NCI-H345 treated with DMSO at 0.1 percent for 48 hours (cell line): ENCODE results near the gene SNX27.
A peak's percentile ranks its signal among the peaks of the same experiment; 100 is the strongest.

Experiments used
- DNase-seq: peaks from one replicate; lab custom pipeline; 2025; ENCODE audit not compliant: unreplicated experiment; lab: John Stamatoyannopoulos, UW

The SNX27 gene

GRCh38 chr1:151702936-151703335, 91.1 kb downstream of the SNX27 start:
- DNase-seq, result no peak

DNA sequence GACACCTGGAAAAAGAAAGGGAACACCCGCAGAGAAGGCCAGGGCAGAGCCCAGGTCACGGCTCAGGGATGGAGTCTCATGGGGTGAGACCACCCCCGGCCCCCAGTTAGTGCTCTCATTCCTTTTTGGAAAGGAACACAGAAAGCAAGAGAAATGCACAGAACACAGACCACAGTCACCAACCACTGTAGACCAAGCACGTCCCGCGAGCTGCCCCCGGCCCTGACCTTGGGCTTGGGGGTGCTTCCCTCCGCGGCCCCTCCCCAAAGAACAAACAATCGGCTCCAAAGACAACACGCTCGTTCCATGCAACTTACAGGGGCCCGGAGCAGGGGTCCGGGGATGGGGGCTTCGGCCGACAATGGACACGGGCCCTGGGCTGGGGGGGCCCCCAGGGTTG, 92.0 kb downstream of the SNX27 start:
- DNase-seq, result no peak

DNA sequence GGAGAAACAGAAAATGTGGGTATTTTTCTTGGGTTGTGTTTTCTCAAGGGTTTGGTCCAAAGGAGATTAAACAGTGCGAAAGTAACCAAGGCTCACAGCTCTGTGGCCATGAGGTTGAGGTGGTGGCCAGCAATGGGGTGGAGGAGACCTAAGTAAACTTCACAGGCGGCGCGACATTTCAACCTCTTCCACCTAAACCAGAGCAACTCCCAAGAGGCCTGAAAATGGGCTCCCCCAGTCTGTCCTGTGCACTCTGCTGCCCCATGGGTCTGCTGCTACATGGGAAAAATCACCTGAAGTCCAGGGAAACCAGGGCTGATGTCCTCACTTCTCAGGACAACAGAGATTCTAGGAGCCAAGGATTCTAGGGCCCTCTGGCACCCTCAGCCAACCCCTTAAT, 92.4 kb downstream of the SNX27 start:
- no peak for DNase-seq

DNA sequence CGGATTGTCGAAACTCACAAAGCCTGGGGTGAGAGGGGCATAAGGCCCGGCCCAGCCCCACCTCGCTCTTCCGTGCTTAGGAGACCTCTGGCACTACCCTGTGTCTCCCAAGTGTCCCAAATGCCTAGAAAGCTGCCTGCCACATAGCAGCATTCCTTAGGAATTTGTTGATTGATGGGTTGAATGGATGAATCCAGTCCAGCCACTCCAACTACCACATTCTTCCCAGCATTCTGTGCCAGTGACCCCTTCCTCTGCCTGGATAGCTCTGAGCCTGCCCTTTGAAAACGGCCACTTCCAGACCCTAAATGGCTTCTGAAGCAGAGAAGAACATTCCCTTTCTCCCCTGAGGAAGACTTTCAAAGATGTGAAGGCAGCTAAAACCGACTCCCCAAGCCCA, 93.3 kb downstream of the SNX27 start:
- no peak for DNase-seq

DNA sequence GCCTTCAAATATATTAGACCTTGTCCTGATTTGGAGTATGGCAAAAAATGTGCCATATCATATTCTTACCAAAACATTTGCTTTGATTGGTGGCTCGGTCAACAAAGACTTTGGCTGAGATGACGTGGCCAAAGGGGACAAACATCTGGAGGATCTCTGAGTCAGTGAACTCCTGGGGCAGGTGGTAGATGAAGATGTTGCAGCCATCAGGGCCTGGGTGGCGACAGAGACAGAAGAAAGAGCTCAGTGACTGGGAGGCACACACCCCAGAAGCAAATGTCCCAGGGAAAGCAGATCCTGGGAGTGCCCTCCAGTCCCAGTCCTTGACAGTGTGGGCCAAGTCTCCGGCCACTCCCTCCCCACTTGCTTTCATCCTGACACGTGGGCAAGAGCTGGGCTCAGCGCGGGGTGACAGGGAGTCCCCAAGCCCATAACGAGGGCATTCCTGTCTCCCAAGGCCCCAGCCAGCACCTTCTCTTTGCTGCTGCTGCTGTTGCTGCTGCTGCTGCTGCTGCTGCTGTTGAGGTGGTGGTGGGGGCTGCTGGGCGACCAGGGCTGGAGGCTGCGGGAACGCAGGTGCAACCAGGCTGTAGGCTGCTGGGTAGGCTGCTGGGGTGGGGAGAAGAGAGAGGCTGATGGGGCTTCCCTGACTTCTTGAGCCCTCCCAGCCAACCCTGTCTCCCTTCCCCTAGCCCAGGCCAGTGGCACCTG, 94.1 kb downstream of the SNX27 start:
- no peak for DNase-seq

- DNase-seq, result no peak
Measured at GRCh38 chr1:151706464-151707415, 94.9 kb downstream of the SNX27 start.

DNA sequence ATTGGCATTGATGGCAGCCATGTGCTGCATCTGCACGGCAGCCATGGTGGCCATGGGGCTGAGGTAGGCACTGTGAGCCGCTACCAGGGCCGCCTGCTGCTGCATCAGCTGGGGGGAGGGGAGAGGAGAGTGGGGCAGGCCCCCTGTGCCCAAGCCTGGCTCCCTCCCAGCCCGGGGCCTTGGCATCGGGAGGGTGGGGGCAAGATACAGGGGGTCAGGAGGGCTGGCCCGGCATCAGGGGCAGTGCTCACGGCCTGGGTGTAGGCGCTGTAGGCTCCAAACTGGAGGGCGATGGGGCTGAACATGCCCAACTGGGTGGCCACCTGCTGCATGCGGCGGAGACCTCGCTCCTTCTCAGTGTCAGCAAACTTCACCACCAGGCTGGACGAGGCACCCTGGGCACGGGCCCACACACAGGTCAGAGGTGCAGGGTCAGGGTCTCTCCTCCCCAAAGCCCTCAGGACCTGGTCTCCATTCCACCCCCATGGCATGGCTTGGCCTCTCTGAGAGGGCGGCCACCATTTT, 95.8 kb downstream of the SNX27 start:
- DNase-seq, result no peak

DNA sequence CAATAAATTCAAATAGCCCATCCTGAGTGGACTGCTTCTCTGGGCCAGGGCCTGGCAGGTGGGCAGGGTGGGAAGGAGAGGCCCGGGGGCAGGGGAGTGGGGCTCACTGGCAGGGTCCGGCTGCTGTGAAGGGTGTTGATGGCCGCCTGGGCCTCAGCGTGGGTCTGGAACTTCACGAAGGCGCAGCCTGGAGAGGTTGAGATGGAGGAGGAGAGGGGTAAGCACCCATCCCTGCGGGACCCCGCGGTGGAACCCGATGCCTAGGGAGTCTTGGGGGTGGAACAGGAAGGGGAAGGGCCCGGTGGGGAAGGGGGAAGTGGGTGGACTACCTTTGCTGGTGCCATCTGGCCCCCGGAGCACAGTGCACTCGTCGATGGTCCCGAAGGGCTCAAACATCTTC, 97.0 kb downstream of the SNX27 start:
- no peak for DNase-seq

DNA sequence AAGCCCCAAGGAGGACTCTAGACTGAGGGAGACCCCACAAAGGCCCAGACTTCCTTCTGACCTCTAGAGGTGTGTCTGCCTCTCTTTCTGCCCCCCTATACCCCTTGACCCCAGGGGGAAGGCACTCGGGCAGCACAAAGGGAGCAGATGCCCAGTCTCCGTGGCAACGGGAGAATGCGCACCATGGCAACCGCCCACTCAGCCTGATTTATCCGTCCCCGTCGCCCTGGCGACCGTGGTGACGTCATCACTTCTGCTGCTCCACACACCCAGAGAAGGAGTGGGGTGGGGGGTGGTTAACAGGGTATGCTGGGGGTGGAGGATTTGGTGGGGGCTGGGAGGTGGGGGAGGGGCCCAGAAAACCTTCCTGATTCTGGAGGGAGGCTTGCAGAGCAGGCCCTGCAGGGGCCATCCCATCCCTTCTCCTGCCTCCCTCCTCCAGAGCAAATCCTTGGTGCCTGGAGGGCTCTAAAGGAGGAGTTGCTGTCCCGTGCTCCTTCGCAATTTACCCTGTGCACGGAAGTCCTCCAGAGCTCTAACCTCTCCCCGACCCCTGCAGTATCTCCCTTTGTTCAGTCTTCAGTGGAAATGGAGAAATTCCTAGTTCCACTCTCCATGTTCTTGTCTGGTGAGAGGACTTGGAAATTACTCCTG, 98.5 kb downstream of the SNX27 start:
- no peak for DNase-seq

DNA sequence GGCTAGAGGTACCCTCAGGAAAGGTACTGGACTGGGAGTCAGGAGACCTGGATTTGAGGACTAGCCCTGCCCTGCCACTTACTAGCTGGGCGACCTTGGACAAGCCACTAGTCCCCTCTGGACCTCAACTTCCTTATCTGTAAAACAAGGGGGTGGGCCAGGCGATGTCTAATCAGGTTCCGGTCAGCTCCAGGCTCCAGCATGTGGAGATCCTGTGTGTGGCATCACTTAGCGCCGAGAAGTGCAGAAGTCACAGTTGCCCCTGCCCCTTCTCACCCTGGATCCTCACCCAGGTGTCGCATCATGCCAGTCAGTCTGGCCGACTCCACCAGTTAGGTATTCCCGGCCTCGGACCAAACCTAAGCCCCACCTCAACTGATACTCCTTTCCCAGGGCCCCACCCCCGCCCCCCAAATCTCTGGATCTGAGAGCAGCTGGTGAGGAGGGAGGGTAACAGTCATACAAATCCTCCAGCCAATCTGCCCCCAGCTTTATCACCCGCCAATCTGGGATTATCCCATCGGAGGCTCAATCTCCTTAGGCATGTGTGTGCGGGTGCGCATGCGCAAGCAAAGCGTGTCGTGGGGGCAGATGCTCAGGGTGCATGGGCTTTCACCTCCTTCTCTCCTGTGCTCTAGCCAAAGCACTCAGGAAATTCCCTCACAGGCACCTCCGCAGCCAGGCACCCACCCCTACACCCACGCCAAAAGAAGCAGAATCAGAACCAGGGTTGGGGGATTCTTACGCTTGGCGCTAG, 99.4 kb downstream of the SNX27 start:
- DNase-seq, result no peak

DNA sequence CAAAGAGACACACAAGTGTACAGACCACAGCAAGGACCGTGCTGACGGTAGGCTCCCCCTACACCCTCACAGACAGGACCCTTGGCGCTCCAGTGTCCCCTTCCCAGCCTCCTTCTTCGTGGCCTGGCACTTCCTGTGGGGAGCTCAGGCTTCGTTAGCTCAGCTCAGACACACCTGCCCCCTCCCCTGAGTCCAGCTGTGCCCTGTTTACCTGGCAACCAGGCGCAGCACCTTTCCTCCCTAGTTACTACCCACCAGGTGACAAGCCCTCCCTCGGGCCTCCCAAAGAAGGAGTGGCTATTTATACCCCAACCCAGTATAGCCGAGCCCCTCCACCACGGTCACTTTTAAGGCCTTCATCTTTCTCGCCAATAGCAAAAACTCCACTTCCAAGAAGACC, 100.1 kb downstream of the SNX27 start:
- DNase-seq, result peak; percentile 22

GRCh38 chr1:151713044-151713443, 101.2 kb downstream of the SNX27 start:
- no peak for DNase-seq

GRCh38 chr1:151713874-151714273, 102.0 kb downstream of the SNX27 start:
- no peak for DNase-seq

- DNase-seq, result no peak
Measured at GRCh38 chr1:151714820-151715725, 103.2 kb downstream of the SNX27 start.

DNA sequence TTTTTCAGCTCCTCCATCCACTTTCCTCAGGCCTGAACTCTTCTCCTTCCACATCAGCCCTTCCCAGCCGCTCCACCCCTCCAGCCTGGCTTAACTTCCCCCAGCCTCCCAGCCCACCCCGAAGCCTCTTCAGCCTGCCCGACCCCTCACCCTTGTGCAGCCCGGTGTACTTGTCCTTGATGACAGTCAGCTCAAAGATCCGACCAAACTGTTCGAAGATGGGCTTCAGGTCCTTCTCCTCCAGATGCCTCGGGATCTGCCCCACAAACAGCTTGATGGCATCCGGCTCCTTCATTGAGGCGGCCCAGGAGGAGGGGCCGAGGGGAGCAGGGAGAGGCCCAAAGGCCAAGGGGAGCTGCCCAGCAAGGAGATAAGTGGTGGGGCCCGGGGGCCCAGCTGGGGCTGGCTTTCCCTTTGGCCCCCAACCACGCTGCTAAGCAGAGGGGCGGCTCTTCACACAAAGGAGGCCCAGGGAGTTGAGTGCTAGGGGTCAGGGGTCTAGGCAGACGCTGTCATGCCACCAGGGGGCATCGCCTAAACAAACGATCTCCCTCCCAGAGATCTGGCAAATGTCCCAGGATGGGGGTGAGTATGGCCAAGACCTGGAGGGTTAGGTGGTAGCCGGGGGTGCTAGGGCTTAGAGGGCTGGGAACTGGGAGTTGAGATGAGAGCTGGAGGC, 104.0 kb downstream of the SNX27 start:
- peak; percentile 62 for DNase-seq

GRCh38 chr1:151716405-151716762, 104.5 kb downstream of the SNX27 start:
- no peak for DNase-seq

DNA sequence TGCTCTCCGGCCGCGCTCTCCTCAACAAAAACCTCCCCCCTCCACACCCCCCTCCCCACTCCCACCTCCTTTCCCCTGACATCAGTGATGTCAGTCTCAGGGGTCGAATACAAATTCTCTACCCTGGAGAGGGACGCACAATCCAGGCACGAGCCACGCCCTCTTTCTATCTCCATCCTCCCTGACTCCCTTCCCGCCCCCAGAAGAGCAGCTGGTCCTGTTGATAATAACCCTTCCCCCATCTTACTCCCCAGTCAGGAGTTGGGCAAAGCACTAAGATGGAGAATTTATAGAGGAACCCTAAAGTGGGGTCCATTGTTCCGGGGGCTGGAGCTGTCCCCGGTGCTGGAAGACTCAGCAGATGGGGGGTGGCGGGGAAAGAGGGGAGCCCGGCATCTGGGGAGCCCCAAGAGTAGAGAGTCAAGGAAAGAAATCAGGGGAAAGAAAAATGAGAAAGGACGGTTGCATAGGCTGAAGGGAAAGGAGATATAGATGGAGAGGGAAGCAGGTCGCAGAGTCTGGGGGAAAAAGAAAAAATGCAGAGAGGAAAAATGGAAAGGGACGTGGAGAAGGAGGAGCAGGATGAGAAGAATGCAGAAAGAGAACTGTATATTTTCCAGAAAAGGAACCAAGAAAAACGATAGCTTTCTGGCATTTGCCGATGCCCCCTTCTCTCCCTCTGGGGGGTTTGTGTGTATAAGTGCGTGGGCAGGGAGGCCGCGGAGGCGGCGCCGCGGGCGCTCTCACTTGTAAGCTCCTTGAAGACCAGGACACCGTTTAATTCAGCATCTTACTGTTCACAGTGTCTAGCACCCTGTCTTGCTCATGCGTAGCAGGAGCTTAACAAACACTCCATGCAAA, 105.2 kb downstream of the SNX27 start, which contains the start of gene CELF3:
Gene CELF3 (minus strand): TSS at position 33 of the 861 bp plus-strand sequence. CDS start 783 bp downstream, outside the sequence.
- DNase-seq, result peak; percentile 100

DNA sequence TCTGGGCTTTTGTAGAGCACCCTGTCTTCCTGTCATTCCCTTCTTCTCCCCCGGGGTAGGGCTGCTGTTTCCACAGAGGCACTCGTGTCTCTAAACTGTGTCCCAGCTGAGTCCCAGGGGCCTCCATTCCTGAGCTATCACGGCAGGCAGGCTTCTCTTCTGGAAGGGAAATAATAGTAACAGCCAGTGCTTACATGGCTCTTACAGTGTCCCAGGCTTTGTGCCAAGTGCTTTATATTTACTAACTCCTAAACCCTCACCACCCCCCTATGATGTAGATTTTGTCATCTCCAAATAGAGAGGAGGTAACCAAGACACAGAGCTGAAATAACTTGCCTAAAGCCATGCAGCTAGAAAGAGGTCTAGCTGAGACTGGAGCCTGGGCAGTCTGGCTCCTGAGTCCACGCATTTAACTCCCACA, 106.2 kb downstream of the SNX27 start:
- peak; percentile 98 for DNase-seq
